Stomach (tissue), 4 donors: ENCODE data around the gene MALRD1.

Source experiments
- POLR2A ChIP-seq, 4 donors: fragments of 450-650 bp; IDR thresholded peaks; one replicate each; pipeline ENCODE4 v1.6.1; 2016; ENCODE audit warnings: antibody characterized with exemption in 4 of 4, control low read depth in 2 of 4, mild to moderate bottlenecking in 1 of 4, moderate library complexity in 1 of 4
- TF ChIP-seq, protein P1 (sequence below), 7 experiments: fragments of 450-650 bp in 4 of 7; fragments of 200-600 bp in 3 of 7; sonication (generic) in 3 of 7; IDR thresholded peaks; one replicate each; pipeline ENCODE4 v1.5.1; 2016 to 2019; ENCODE audit warnings: antibody characterized with exemption in 7 of 7, control low read depth in 2 of 7, mild to moderate bottlenecking in 1 of 7

GRCh38 chr10:19483421-19483820 is 434.8 kb downstream of the MALRD1 start:
- TF ChIP-seq, protein P1, sequence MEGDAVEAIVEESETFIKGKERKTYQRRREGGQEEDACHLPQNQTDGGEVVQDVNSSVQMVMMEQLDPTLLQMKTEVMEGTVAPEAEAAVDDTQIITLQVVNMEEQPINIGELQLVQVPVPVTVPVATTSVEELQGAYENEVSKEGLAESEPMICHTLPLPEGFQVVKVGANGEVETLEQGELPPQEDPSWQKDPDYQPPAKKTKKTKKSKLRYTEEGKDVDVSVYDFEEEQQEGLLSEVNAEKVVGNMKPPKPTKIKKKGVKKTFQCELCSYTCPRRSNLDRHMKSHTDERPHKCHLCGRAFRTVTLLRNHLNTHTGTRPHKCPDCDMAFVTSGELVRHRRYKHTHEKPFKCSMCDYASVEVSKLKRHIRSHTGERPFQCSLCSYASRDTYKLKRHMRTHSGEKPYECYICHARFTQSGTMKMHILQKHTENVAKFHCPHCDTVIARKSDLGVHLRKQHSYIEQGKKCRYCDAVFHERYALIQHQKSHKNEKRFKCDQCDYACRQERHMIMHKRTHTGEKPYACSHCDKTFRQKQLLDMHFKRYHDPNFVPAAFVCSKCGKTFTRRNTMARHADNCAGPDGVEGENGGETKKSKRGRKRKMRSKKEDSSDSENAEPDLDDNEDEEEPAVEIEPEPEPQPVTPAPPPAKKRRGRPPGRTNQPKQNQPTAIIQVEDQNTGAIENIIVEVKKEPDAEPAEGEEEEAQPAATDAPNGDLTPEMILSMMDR (IDR thresholded peaks at IDR 0.05): no peak
- TF ChIP-seq POLR2A (IDR thresholded peaks at IDR 0.05): no peak
